VCaP (cell line): Measurements from ENCODE around the gene RXRA.

Source experiments
- H3K27ac ChIP-seq: fragments of 450-650 bp; 2 replicates; pipeline ENCODE4 v1.5.1; 2017
- TF ChIP-seq, protein P1 (sequence below): fragments of 450-650 bp; conservative IDR thresholded peaks from 2 replicates; pipeline ENCODE4 v1.5.1; 2017; ENCODE audit warnings: mild to moderate bottlenecking, moderate library complexity

Gene RXRA

GRCh38 chr9:134360897-134361296 is 34.6 kb downstream of the RXRA start:
- TF ChIP-seq, protein P1, sequence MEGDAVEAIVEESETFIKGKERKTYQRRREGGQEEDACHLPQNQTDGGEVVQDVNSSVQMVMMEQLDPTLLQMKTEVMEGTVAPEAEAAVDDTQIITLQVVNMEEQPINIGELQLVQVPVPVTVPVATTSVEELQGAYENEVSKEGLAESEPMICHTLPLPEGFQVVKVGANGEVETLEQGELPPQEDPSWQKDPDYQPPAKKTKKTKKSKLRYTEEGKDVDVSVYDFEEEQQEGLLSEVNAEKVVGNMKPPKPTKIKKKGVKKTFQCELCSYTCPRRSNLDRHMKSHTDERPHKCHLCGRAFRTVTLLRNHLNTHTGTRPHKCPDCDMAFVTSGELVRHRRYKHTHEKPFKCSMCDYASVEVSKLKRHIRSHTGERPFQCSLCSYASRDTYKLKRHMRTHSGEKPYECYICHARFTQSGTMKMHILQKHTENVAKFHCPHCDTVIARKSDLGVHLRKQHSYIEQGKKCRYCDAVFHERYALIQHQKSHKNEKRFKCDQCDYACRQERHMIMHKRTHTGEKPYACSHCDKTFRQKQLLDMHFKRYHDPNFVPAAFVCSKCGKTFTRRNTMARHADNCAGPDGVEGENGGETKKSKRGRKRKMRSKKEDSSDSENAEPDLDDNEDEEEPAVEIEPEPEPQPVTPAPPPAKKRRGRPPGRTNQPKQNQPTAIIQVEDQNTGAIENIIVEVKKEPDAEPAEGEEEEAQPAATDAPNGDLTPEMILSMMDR = no peak
- peak overlapping the region; percentile 100 for H3K27ac ChIP-seq

DNA sequence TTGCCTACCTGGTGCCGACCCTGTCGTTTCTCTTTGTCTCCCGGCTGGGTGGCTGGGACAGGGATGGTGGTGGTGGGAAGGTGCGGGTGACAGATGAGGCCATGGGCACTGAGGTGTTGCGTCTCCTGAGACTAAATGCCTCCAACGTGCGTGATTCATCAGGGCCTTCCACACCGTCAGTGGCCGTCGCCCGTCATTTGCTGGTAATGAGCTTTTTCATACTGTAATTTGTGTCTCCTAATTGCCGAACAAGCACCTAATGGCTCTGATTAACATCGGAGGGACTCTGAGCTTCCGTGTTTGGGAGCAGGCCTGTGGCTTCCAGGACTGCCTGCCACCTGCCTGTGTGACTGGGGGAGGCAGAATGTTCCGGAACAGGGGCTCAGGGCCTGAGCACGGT is 35.2 kb downstream of the RXRA start:
- TF ChIP-seq, protein P1 = no peak
- H3K27ac ChIP-seq = peak overlapping the region; percentile 100

DNA sequence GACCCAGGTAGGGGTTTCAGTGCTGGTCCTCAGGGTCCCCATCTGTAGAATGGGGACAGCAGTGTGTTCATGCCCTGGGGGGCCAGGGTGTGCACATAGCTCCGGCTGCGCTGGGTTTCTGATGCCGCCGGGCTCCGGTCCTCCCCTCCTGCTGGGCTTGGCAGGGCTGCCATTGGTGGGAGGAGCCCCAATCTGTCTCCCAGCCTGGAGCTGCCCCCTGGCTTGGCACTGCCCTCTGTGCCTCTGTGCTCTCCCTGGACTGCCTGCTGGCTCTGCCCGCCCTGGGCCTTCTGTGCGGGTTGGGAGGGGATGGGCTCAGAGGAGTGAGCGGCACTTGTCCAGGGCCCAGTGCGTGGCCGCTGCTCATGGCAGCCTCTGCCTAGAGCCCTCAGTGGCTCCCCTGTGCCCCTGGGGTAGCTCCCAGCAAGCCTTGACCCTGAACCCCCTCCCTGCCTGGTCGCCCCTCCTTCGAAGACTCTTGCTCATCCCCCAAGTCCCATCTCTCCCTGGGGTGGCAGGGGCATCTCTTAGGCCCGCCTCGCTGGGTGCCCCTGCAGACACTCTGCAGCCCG is 35.7 kb downstream of the RXRA start:
- H3K27ac ChIP-seq = peak overlapping the region; percentile 100; the same call in 1 of the 2 replicates
- TF ChIP-seq, protein P1 = no peak

GRCh38 chr9:134363450-134363849 is 37.2 kb downstream of the RXRA start:
- TF ChIP-seq, protein P1 = no peak
- H3K27ac ChIP-seq = peak overlapping the region; percentile 100; the same call in 1 of the 2 replicates

DNA sequence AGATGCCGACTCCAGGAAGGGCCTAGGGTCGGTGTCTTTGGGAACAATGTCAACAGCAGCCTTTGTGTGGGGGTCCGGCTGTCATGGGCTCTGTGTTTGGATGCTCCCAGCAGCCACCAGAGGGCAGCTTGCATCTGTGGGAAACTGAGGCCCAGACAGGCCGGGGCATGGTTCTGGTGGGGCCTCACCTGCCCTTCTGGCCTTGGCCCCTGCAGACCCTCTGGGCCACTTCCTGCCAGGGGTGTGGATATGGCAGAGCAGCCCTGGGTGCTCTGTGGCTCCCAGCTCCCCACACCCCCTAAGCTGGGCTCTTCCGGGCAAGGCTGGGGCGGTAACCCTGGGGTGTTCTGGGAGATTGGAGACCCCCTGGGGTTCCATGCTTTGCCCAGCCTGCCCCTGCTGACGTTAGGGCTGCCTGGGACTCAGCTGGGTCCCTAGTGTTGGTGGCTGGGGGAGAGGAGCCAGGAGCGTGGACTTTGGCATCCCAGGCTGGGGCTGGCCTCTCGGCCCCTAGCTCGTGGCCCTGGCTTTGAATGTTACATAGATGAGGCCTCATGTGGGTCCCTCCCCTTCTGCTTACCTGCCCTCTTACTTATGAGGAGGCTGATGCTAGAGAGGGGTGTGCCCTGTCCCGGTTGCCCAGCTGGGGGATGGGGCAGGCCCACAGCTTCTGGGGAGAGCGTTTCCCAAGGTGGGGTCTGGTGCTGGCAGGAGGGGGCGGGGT is 38.3 kb downstream of the RXRA start:
- TF ChIP-seq, protein P1 = no peak
- peak overlapping the region; percentile 100 for H3K27ac ChIP-seq

DNA sequence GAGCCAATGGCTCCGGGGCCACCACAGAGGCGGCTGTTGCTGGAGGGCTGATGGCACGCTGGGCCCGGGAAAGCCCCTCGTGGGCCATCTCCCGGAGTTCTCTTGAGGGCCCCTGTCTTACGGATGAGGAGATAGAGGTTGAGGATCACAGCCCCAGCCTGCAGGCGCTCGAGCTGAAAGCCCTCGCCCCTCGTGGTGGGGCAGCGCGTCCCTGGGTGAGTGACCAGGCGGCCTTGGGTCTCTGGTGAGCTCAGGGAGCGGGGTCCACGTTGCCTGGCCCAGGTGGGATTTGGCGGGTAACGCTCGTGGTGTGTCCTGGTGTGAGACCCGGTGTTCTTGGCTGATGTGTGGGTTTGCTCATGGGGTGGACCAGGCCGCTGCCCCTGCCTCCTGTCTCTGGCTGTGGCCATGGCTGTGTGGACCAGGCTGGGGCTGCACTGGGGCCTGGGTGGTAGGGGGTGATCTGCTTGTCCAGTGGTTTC is 38.9 kb downstream of the RXRA start:
- peak overlapping the region; percentile 100 for H3K27ac ChIP-seq
- TF ChIP-seq, protein P1 = no peak

DNA sequence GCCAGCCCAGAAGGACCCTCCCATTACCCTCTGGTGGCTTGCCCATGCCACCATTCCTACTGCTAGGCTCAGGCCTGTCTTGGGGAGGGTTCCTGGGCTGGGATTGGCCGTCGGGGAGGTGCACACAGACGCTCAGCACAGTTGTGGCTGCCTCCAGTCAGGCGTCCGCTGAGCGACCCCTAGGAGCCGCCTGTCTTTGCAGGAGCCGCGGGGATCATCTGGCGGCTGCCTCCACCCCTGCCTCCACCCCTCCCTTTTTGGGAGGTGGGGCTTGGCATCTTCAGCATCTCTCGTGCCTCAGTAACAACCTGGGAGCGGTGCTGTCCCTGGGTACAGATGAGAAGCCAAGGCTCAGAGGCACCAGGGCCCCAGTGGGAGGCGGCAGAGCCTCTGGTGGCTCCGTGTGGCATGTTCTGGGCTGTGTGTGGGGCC is 39.6 kb downstream of the RXRA start:
- H3K27ac ChIP-seq = peak overlapping the region; percentile 100
- TF ChIP-seq, protein P1 = 0 out of 2 replicates have a peak, but pooled peaks have one; percentile 17
